HepG2 (cell line): ENCODE measurements around the gene ZFPM1. TPM values are rescaled to one million over a fixed set of nuclear protein-coding genes. Genes with fewer than 3 reads are reported as not detected.
A peak's percentile ranks its signal among the peaks of the same experiment; 100 is the strongest.

Experiments
- ATAC-seq: fragments of 200-7000 bp; cut with Tn5 transposase; 3 replicates; pipeline ENCODE4 v1.9.1; 2020; ENCODE audit warnings: mild to moderate bottlenecking, moderate library complexity
- BruUV-seq: library from RNA; stranded (reverse); fragments of 400-500 nt; replicated peaks from 2 replicates; lab custom pipeline; 2021; lab: Mats Ljungman, UMichigan
- CTCF ChIA-PET: fragments of 300-600 bp; formaldehyde crosslinking; extraction: SDS; loops from one replicate; lab custom pipeline; 2021; ENCODE audit warnings: low total read pairs, inconsistent platforms, low intra/inter-chr PET ratio; lab: Yijun Ruan, JAX
- POLR2A ChIA-PET: fragments of 350-600 bp; sonication (Branson Sonifier 250); formaldehyde crosslinking; loops from one replicate; lab custom pipeline; 2020; ENCODE audit warnings: antibody characterized with exemption, inconsistent platforms; lab: Yijun Ruan, JAX
- DNase-seq: peaks from one replicate; pipeline ENCODE4 v3.0.0-alpha.2; 2015; ENCODE audit warnings: low spot score
- FAIRE-seq: peaks from 3 replicates; lab custom pipeline; 2011; peaks lifted over from hg19 to GRCh38; lab: Jason Lieb, UNC
- H2AFZ ChIP-seq: one replicate; pipeline ENCODE4 v1.6.1; 2011; ENCODE audit warnings: low read length, inconsistent platforms
- H3K27ac ChIP-seq: fragments of 300-600 bp; 3 replicates; pipeline ENCODE4 v1.8.0; 2011; ENCODE audit warnings: mixed run types, mild to moderate bottlenecking, mixed read lengths, low read length, inconsistent platforms; ENCODE audit not compliant: insufficient read depth; ENCODE audit errors: extremely low read length
- H3K27me3 ChIP-seq, 2 experiments: fragments of 200-600 bp in 1 of 2; 2 replicates in 1 of 2; 3 replicates in 1 of 2; pipeline versions ENCODE4 v1.6.0 to v1.8.0; 2011; ENCODE audit warnings: low read length in 2 of 2, mild to moderate bottlenecking in 2 of 2, moderate library complexity in 2 of 2, inconsistent platforms in 1 of 2; ENCODE audit not compliant: insufficient read depth in 2 of 2, control insufficient read depth in 1 of 2
- H3K36me3 ChIP-seq, 2 experiments: fragments of 200-600 bp in 1 of 2; replicated peaks in 1 of 2; 2 replicates in 1 of 2; 3 replicates in 1 of 2; pipeline versions ENCODE4 v1.5.1 to v1.8.0; 2011; ENCODE audit warnings: low read length in 2 of 2, inconsistent platforms in 1 of 2; ENCODE audit not compliant: insufficient read depth in 2 of 2, control insufficient read depth in 1 of 2
- H3K4me1 ChIP-seq: 2 replicates; pipeline ENCODE4 v1.5.1; 2012; ENCODE audit warnings: low read length, inconsistent platforms; ENCODE audit not compliant: insufficient read depth
- H3K4me2 ChIP-seq: 2 replicates; pipeline ENCODE4 v1.6.0; 2011; ENCODE audit warnings: low read depth, low read length, inconsistent platforms
- H3K4me3 ChIP-seq, 3 experiments: fragments of 200-600 bp in 1 of 3; sonication (generic), shearing (Covaris generic) in 1 of 3; replicated peaks in 1 of 3; 2 replicates each; pipeline ENCODE4 v1.5.1; 2011 to 2016; ENCODE audit warnings: low read length in 3 of 3, inconsistent platforms in 2 of 3, low read depth in 2 of 3, mild to moderate bottlenecking in 2 of 3, control low read depth in 1 of 3, mixed read lengths in 1 of 3; ENCODE audit not compliant: insufficient read depth in 1 of 3
- H3K79me2 ChIP-seq: one replicate; pipeline ENCODE4 v1.6.1; 2011; ENCODE audit warnings: low read length, inconsistent platforms; ENCODE audit not compliant: insufficient read depth
- H3K9ac ChIP-seq: 2 replicates; pipeline ENCODE4 v1.6.0; 2011; ENCODE audit warnings: mild to moderate bottlenecking, low read depth, low read length, inconsistent platforms; ENCODE audit not compliant: insufficient read depth
- H3K9me3 ChIP-seq: 2 replicates; pipeline ENCODE4 v1.5.1; 2012; ENCODE audit warnings: mild to moderate bottlenecking, low read length
- H4K20me1 ChIP-seq: 2 replicates; pipeline ENCODE4 v1.6.0; 2011; ENCODE audit warnings: inconsistent platforms, mild to moderate bottlenecking, low read length, moderate library complexity; ENCODE audit not compliant: insufficient read depth
- BHLHE40 ChIP-seq: IDR thresholded peaks from 2 replicates; pipeline ENCODE4 v1.6.1; 2011; ENCODE audit warnings: low read length, improper control_type of control experiment
- MEF2D ChIP-seq: sonication (generic); formaldehyde crosslinking; IDR thresholded peaks from 2 replicates; pipeline ENCODE4 v1.5.1; 2020; ENCODE audit warnings: mild to moderate bottlenecking, missing genetic modification reagents
- PCBP1 ChIP-seq: fragments of 200-400 bp; formaldehyde crosslinking; IDR thresholded peaks from 2 replicates; pipeline ENCODE4 v1.6.1; 2017; ENCODE audit warnings: mild to moderate bottlenecking, low read depth, low read length, borderline replicate concordance
- RBFOX2 ChIP-seq: fragments of 200-400 bp; formaldehyde crosslinking; IDR thresholded peaks from 2 replicates; pipeline ENCODE4 v1.6.1; 2017; ENCODE audit warnings: low read depth, mild to moderate bottlenecking, low read length
- ZC3H4 ChIP-seq: sonication (generic); formaldehyde crosslinking; IDR thresholded peaks from 2 replicates; pipeline ENCODE4 v1.4.0; 2020; ENCODE audit warnings: missing genetic modification reagents, borderline replicate concordance
- ZNF232 ChIP-seq: sonication (generic); formaldehyde crosslinking; IDR thresholded peaks from 2 replicates; pipeline ENCODE4 v1.4.0; 2020; ENCODE audit warnings: missing genetic modification reagents, borderline replicate concordance
- WGBS: methylation state at CpG from one replicate; pipeline ENCODE4 v1.1.6; 2017; ENCODE audit warnings: low lambda C conversion rate; 5-methylcytosine and 5-hydroxymethylcytosine counted together
- in situ Hi-C: cut with HindIII; loops from 2 replicates; pipeline ENCODE4 v1.10.0; 2017; ENCODE audit warnings: low pct_unique_long_range_greater_than_20kb; ENCODE audit not compliant: extremely low pct_ligation_motif_present
- intact Hi-C: fragments of 100-400 bp; cut with micrococcal nuclease; formaldehyde crosslinking; loops from one replicate; pipeline ENCODE4 v1.10.0; 2022; ENCODE audit not compliant: unreplicated experiment
- polyA plus RNA-seq, 8 experiments: library from polyadenylated mRNA; depleted of rRNA in 3 of 8; stranded (reverse) in 7 of 8; unstranded in 1 of 8; fragments of >200 nt; fragmentation: Illumina TruSeq in 4 of 8; extraction: Trizol in 4 of 8; gene quantifications; 2 replicates each; pipeline versions ENCODE4 v1.2.1 to v1.2.3, GENCODE V29; 2011 to 2016; ENCODE audit warnings: low read depth in 4 of 8, missing spikeins in 1 of 8, mixed read lengths in 1 of 8; ENCODE audit not compliant: insufficient read depth in 1 of 8
- total RNA-seq, 5 experiments: library from RNA; depleted of rRNA; stranded (reverse); fragments of >200 nt; fragmentation: Illumina TruSeq; extraction: Trizol; gene quantifications; 2 replicates each; pipeline ENCODE4 v1.2.3, GENCODE V29; 2016; ENCODE audit warnings: low read depth in 1 of 5
- TF ChIP-seq, protein P1 (sequence below): sonication (generic); formaldehyde crosslinking; IDR thresholded peaks from 2 replicates; pipeline ENCODE4 v1.5.0; 2020; ENCODE audit warnings: mild to moderate bottlenecking, missing genetic modification reagents, borderline replicate concordance

ZFPM1 gene
- total and polyA plus RNA-seq, 2 of the 13 experiments (the other 11 are each of a cell fraction or from before 2014, with no cell fraction given), result 1.3 to 3.8 TPM

DNA sequence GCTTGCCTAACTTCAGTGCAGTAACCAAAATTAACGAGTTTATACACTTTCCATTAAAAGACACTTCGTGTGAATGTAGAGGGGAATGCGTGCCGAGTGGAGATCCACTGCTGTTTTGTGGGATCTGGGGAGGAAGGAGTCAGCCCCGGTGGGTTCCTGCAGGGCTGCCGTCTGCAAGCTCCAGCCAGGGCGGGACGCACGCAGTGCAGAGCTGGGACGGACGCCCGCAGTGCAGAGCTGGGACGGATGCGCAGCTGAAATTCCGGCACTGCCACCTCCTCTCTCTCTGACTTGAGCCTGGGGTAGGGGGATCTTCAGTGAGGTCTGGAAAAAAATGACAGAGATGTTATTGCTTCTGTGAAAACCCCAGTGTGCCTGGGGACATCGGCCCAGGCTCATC is 100.7 kb downstream of the ZFPM1 start (continued):
- TF ChIP-seq, protein P1, sequence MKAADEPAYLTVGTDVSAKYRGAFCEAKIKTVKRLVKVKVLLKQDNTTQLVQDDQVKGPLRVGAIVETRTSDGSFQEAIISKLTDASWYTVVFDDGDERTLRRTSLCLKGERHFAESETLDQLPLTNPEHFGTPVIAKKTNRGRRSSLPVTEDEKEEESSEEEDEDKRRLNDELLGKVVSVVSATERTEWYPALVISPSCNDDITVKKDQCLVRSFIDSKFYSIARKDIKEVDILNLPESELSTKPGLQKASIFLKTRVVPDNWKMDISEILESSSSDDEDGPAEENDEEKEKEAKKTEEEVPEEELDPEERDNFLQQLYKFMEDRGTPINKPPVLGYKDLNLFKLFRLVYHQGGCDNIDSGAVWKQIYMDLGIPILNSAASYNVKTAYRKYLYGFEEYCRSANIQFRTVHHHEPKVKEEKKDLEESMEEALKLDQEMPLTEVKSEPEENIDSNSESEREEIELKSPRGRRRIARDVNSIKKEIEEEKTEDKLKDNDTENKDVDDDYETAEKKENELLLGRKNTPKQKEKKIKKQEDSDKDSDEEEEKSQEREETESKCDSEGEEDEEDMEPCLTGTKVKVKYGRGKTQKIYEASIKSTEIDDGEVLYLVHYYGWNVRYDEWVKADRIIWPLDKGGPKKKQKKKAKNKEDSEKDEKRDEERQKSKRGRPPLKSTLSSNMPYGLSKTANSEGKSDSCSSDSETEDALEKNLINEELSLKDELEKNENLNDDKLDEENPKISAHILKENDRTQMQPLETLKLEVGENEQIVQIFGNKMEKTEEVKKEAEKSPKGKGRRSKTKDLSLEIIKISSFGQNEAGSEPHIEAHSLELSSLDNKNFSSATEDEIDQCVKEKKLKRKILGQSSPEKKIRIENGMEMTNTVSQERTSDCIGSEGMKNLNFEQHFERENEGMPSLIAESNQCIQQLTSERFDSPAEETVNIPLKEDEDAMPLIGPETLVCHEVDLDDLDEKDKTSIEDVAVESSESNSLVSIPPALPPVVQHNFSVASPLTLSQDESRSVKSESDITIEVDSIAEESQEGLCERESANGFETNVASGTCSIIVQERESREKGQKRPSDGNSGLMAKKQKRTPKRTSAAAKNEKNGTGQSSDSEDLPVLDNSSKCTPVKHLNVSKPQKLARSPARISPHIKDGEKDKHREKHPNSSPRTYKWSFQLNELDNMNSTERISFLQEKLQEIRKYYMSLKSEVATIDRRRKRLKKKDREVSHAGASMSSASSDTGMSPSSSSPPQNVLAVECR, result no peak
- TF ChIP-seq MEF2D (CRISPR knock-in tag) (no peak), ZNF232 (CRISPR knock-in tag) (no peak), ZC3H4 (CRISPR knock-in tag) (no peak), BHLHE40 (no peak)

DNA sequence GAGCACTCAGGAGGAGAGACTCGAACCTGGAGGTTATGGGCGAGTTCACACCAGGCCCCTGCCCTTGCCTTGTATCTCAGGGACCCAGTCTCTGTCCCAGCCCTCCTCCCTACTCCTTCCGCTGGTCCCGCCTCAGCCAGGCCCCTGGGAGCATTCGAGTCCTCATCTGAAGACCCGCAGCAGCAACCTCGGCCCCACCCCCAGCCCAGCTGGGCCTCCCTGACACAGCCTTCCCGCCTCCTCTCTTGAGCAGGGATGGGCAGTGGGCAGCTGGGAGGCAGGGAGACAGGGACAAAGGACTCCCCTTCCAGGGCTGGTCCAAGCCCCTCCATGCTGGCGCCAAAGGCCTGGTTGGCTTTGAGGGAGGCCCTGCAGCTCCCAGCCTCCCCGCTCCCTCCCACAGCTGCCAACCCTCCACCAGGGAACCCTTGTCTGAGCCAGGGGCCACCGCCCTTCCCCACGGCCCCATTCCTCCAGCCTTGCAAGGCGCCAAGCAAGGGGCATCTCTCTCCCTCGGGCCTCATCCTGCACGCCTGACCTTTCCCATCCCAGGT is 101.7 kb downstream of the ZFPM1 start:
- WGBS, result 23% methylated on average over 13 of the region's 15 CpGs
- Histone ChIP-seq H3K9ac (no peak overlapping the region), H4K20me1 (no peaks in the 10 kb centered on the region), H3K36me3 (no peaks in the 10 kb centered on the region), H3K4me2 (no peak overlapping the region), H3K27me3 (peaks cover 26 to 72% of the 10 kb centered on the region in 2 experiments; a peak in 4 of 5 replicates), H3K79me2 (no peaks in the 10 kb centered on the region), H3K4me1 (peaks cover 25% of the 10 kb centered on the region), H3K9me3 (no peaks in the 10 kb centered on the region), H2AFZ (no peak overlapping the region), H3K4me3 (no peak overlapping the region), H3K27ac (no peak overlapping the region)
- no peak for ATAC-seq
- intact Hi-C loops (no loop called here), in situ Hi-C loops (no loop called here)
- CTCF ChIA-PET, result no interaction called here
- no peak for DNase-seq
- BruUV-seq, result no TSS peak
- no peak for FAIRE-seq
- 0 out of 2 replicates have a peak, but pooled peaks have one; percentile 29 for TF ChIP-seq PCBP1
- TF ChIP-seq RBFOX2, result no peak
- POLR2A ChIA-PET, result no interaction called here
